HG02588 (cell line): ENCODE results near the gene SLC13A5.
"Not testable (repeated sequence)": the region's sequence is repeated elsewhere in the genome, so short reads cannot be mapped to it uniquely, and the experiment has no call there.

ENCODE experiments used
- ATAC-seq: cut with Tn5 transposase; IDR thresholded peaks from one replicate; pipeline ENCODE4 v1.9.1; 2021; ENCODE audit warnings: mild to moderate bottlenecking, moderate library complexity; ENCODE audit not compliant: unreplicated experiment

SLC13A5 gene

GRCh38 chr17:6713130-6713917 is at the start of gene SLC13A5:
Gene SLC13A5, minus strand, starts transcription at chr17:6713369. Its CDS starts 36 bp downstream, at chr17:6713333.
- ATAC-seq: no peak

GRCh38 chr17:6761779-6762178 is 48.6 kb upstream of the SLC13A5 start:
- ATAC-seq: no peak

GRCh38 chr17:6757747-6758146 is 44.6 kb upstream of the SLC13A5 start:
- no peak for ATAC-seq

GRCh38 chr17:6756425-6757031 is 43.4 kb upstream of the SLC13A5 start:
- no peak for ATAC-seq

- ATAC-seq: no peak
Observed at GRCh38 chr17:6755731-6756184, 42.6 kb upstream of the SLC13A5 start, which contains the start of gene XAF1. Gene XAF1, plus strand, starts transcription at chr17:6756046. Its CDS starts 33 bp downstream, at chr17:6756079.

- no peak for ATAC-seq
Observed at GRCh38 chr17:6755281-6755680, 42.1 kb upstream of the SLC13A5 start.

GRCh38 chr17:6753546-6753945 is 40.4 kb upstream of the SLC13A5 start:
- ATAC-seq: no peak

- ATAC-seq: no peak
Observed at GRCh38 chr17:6753006-6753445, 39.9 kb upstream of the SLC13A5 start.

- ATAC-seq: no peak
Observed at GRCh38 chr17:6752068-6752909, 39.1 kb upstream of the SLC13A5 start.

GRCh38 chr17:6749519-6749918 is 36.4 kb upstream of the SLC13A5 start:
- ATAC-seq: no peak

- ATAC-seq: no peak
Observed at GRCh38 chr17:6748617-6749016, 35.4 kb upstream of the SLC13A5 start.

- ATAC-seq: not testable (repeated sequence)
Observed at GRCh38 chr17:6746665-6747064, 33.5 kb upstream of the SLC13A5 start.

GRCh38 chr17:6729531-6729930 is 16.4 kb upstream of the SLC13A5 start:
- no peak for ATAC-seq

- no peak for ATAC-seq
Observed at GRCh38 chr17:6724009-6724408, 10.8 kb upstream of the SLC13A5 start.

- no peak for ATAC-seq
Observed at GRCh38 chr17:6721744-6722143, 8.6 kb upstream of the SLC13A5 start.

GRCh38 chr17:6716736-6717135 is 3.6 kb upstream of the SLC13A5 start:
- ATAC-seq: no peak

- no peak for ATAC-seq
Observed at GRCh38 chr17:6714315-6714874, 1.2 kb upstream of the SLC13A5 start.

- no peak for ATAC-seq
Observed at GRCh38 chr17:6713918-6714271, 726 bp upstream of the SLC13A5 start.

GRCh38 chr17:6712854-6713129 is 377 bp downstream of the SLC13A5 start:
- ATAC-seq: no peak

GRCh38 chr17:6712058-6712853 is 913 bp downstream of the SLC13A5 start:
- ATAC-seq: no peak

GRCh38 chr17:6711681-6712057 is 1.5 kb downstream of the SLC13A5 start:
- ATAC-seq: no peak
